Parathyroid adenoma (tissue), 2 donors: ENCODE measurements around the gene NFIC.
"Not testable (repeated sequence)": the region's sequence is repeated elsewhere in the genome, so short reads cannot be mapped to it uniquely, and the experiment has no call there.

ENCODE experiments used
- H2AFZ ChIP-seq: fragments of 300-600 bp; sonication (generic); one replicate; pipeline ENCODE4 v1.7.0; 2017; ENCODE audit warnings: antibody characterized with exemption, mild to moderate bottlenecking
- H3K27ac ChIP-seq: fragments of 300-600 bp; sonication (generic); one replicate; pipeline ENCODE4 v1.7.0; 2017
- H3K27me3 ChIP-seq: fragments of 300-600 bp; sonication (generic); one replicate; pipeline ENCODE4 v1.7.0; 2017; ENCODE audit warnings: low read length; ENCODE audit not compliant: control insufficient read depth, insufficient read depth
- H3K36me3 ChIP-seq: fragments of 300-600 bp; sonication (generic); one replicate; pipeline ENCODE4 v1.7.0; 2017; ENCODE audit warnings: low read length; ENCODE audit not compliant: control insufficient read depth, insufficient read depth
- H3K4me1 ChIP-seq: fragments of 300-600 bp; sonication (generic); one replicate; pipeline ENCODE4 v1.7.0; 2017; ENCODE audit warnings: control low read depth
- H3K4me2 ChIP-seq: fragments of 300-600 bp; sonication (generic); one replicate; pipeline ENCODE4 v1.7.0; 2017; ENCODE audit warnings: low read length
- H3K4me3 ChIP-seq: fragments of 300-600 bp; sonication (generic); one replicate; pipeline ENCODE4 v1.7.0; 2017; ENCODE audit warnings: low read depth, low read length
- H3K79me2 ChIP-seq: fragments of 300-600 bp; sonication (generic); one replicate; pipeline ENCODE4 v1.7.0; 2017; ENCODE audit warnings: control low read depth
- H3K9ac ChIP-seq: fragments of 300-600 bp; sonication (generic); one replicate; pipeline ENCODE4 v1.7.0; 2017; ENCODE audit warnings: mild to moderate bottlenecking
- H3K9me3 ChIP-seq: fragments of 300-600 bp; sonication (generic); one replicate; pipeline ENCODE4 v1.7.0; 2017; ENCODE audit warnings: low read length; ENCODE audit not compliant: control insufficient read depth
- TF ChIP-seq, protein P1 (sequence below): fragments of 300-600 bp; sonication (generic); IDR thresholded peaks from one replicate; pipeline ENCODE4 v1.7.0; 2017; ENCODE audit warnings: antibody characterized with exemption, mild to moderate bottlenecking
- donor health status: primary hyperparathyroidism.

NFIC gene

DNA sequence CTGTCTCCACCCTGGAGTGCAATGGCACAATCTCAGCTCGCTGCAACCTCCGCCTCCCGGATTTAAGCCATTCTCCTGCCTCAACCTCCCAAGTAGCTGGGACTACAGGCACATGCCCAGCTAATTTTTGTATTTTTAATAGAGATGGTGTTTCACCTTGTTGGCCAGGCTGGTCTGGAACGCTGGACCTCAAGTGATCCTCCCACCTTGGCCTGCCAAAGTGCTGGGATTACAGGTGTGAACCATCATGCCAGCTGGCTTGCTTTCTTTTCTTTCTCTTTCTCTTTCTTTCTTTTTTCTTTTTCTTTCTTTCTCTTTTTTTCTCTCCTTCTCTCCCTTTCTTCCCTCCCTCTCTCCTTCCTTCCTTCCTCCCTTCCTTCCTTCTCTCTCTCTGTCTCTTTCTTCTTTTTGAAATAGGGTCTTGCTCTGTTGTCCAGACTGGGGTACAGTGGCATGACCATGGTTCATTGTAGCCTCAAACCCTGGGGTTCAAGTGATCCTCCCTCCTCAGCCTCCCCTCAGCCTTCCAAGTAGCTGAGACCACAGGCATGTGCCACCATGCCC lies 33.3 kb upstream of the NFIC start:
- no peak overlapping the region for H3K4me3 ChIP-seq
- H3K9ac ChIP-seq, result no peak overlapping the region
- peaks cover 22% of the 10 kb centered on the region for H3K4me1 ChIP-seq
- TF ChIP-seq, protein P1, sequence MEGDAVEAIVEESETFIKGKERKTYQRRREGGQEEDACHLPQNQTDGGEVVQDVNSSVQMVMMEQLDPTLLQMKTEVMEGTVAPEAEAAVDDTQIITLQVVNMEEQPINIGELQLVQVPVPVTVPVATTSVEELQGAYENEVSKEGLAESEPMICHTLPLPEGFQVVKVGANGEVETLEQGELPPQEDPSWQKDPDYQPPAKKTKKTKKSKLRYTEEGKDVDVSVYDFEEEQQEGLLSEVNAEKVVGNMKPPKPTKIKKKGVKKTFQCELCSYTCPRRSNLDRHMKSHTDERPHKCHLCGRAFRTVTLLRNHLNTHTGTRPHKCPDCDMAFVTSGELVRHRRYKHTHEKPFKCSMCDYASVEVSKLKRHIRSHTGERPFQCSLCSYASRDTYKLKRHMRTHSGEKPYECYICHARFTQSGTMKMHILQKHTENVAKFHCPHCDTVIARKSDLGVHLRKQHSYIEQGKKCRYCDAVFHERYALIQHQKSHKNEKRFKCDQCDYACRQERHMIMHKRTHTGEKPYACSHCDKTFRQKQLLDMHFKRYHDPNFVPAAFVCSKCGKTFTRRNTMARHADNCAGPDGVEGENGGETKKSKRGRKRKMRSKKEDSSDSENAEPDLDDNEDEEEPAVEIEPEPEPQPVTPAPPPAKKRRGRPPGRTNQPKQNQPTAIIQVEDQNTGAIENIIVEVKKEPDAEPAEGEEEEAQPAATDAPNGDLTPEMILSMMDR, result no peak
- H3K27me3 ChIP-seq, result no peaks in the 10 kb centered on the region
- no peaks in the 10 kb centered on the region for H3K79me2 ChIP-seq
- H3K9me3 ChIP-seq, result no peaks in the 10 kb centered on the region
- no peak overlapping the region for H2AFZ ChIP-seq
- H3K36me3 ChIP-seq, result no peaks in the 10 kb centered on the region
- no peak overlapping the region for H3K4me2 ChIP-seq
- no peak overlapping the region for H3K27ac ChIP-seq

DNA sequence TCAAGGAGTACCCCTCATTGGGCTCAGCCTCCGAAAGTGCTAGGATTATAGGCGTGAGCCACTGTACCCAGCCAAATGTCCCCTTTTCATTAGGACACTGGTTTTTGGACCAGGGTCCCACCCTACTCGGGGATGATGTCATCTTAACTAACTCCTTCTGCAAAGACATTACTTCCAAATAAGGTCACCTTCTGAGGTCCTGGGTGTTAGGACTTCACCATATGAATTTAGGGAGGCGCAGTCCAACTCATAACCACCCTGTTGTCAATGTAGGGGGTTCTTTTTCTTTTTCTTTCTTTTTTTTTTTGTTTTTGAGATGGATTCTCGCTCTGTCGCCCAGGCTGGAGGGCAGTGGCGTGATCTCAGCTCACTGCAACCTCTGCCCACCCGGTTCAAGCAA lies 32.7 kb upstream of the NFIC start:
- no peak overlapping the region for H2AFZ ChIP-seq
- no peak overlapping the region for H3K4me2 ChIP-seq
- H3K4me1 ChIP-seq, result peaks cover 22% of the 10 kb centered on the region
- H3K79me2 ChIP-seq, result no peaks in the 10 kb centered on the region
- no peak overlapping the region for H3K9ac ChIP-seq
- no peaks in the 10 kb centered on the region for H3K36me3 ChIP-seq
- H3K9me3 ChIP-seq, result no peaks in the 10 kb centered on the region
- no peak overlapping the region for H3K4me3 ChIP-seq
- no peaks in the 10 kb centered on the region for H3K27me3 ChIP-seq
- no peak overlapping the region for H3K27ac ChIP-seq
- TF ChIP-seq, protein P1, result no peak

DNA sequence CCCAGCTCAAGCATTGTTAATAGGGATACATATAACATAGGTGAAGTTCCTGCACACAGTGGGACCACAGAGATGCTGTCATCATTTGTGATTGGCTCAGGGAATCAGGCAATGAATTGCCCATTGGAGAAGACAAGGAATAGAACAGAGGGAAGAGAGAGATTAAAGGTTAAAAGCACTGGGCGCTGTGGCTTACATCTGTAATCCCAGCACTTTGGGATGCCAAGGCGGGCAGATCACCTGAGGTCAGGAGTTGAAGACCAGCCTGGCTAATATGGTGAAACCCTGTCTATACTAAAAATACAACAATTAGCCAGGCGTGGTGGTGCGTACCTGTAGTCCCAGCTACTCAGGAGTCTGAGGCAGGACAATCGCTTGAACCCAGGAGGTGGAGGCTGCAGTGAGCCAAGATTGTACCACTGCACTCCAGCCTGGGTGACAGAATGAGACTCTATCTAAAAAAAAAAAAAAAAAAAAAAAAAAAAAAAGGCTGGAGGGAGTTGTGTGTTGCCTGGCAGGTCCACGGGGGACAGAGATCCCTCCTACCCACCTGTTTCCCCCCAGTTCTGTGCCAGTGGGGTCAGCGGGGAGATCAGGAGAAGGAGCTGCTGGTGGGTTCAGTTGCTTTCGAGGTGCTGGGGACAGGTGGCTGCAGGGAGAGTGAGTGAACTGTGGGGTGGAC lies 31.5 kb upstream of the NFIC start:
- peak overlapping the region; percentile 67 for H2AFZ ChIP-seq
- not testable (repeated sequence) for H3K79me2 ChIP-seq, H3K4me3 ChIP-seq, H3K27me3 ChIP-seq, H3K36me3 ChIP-seq, H3K4me2 ChIP-seq, H3K9ac ChIP-seq, H3K9me3 ChIP-seq
- peak overlapping the region; percentile 97 for H3K27ac ChIP-seq
- peaks cover 22% of the 10 kb centered on the region for H3K4me1 ChIP-seq

DNA sequence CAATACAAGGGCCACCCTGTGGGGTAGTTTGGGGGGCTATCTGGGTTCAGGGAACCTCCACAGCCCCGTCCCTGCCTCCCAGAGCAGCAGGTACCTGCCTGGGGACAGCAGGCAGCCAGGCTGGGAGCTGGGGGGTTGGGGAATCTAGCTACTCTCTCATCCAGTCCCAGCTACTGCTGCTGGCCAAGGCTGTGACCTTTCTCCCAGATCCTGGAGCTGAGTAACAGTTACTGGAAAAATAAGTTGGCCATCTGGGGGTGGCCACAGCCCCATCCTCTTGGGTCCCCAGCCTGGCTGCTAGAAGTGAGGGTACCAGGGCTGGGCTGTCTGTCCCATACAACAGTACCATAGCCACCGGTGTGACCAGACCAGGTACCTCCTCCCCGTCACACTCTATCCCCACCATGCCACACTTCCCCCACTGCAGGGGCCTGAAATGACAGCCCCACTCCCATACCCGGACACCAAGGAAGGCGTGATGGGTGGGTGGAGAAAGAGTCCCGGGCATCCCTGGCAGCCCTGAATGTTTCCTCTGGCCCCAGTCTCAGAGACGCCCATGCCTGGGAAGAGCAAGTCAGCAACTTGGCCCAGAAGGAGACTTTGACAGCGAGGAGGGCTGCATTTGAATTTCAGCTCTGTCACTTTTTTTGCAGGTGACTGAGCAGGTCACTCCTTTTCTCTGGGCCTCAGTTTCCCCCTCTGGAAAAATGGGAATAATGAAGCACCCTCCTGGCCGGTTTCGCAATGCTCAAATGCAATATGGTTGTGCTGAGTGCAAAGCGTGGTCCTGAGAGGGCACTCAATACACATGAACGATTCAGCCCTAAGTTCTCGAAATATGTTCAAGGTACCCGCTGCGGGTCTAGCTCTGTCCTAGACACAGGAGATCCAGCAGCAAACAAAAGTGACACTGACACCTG lies 30.7 kb upstream of the NFIC start:
- Histone ChIP-seq H3K27ac (peak overlapping the region; percentile 97), H2AFZ (peak overlapping the region; percentile 85), H3K4me3 (no peak overlapping the region), H3K4me1 (peaks cover 22% of the 10 kb centered on the region), H3K27me3 (no peaks in the 10 kb centered on the region), H3K9ac (no peak overlapping the region), H3K9me3 (no peaks in the 10 kb centered on the region), H3K4me2 (no peak overlapping the region), H3K36me3 (no peaks in the 10 kb centered on the region), H3K79me2 (no peaks in the 10 kb centered on the region)
- TF ChIP-seq, protein P1, result no peak

DNA sequence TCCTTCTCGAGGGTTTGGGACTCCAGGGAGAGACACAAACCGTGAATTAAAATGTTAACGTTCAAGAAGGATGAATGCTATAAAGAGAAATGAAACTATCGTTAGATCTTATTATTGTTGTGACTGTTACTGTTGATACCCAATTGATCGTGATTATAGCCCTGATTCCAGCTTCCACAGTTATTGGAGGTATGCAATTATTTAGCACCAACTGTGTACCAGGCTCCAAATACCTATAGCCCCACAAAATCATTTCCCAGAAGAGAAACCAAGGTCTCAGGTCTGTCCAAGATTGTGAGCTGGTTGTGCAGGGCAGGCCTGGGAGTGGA lies 30.1 kb upstream of the NFIC start:
- Histone ChIP-seq H2AFZ (peak overlapping the region; percentile 85), H3K9me3 (no peaks in the 10 kb centered on the region), H3K4me3 (no peak overlapping the region), H3K27me3 (no peaks in the 10 kb centered on the region), H3K36me3 (no peaks in the 10 kb centered on the region), H3K27ac (peak overlapping the region; percentile 97), H3K79me2 (no peaks in the 10 kb centered on the region), H3K4me2 (peak overlapping the region; percentile 33), H3K4me1 (peaks cover 22% of the 10 kb centered on the region), H3K9ac (no peak overlapping the region)
- TF ChIP-seq, protein P1, result no peak
